22Rv1 (cell line): Measurements from ENCODE around the gene SLC22A6.

Experiments used
- CTCF ChIP-seq: fragments of 450-650 bp; IDR thresholded peaks from 2 replicates; pipeline ENCODE4 v1.5.1; 2017; ENCODE audit warnings: mild to moderate bottlenecking
- ZFX ChIP-seq: fragments of 450-650 bp; IDR thresholded peaks from 2 replicates; pipeline ENCODE4 v1.6.1; 2017; ENCODE audit warnings: antibody characterized with exemption, borderline replicate concordance

GRCh38 chr11:62983536-62984199, 1.1 kb downstream of the SLC22A6 start:
- TF ChIP-seq CTCF: no peak
- TF ChIP-seq ZFX: no peak
